GM21529 (cell line): ENCODE measurements around the gene PUS7.
"Not testable (repeated sequence)": the region's sequence is repeated elsewhere in the genome, so short reads cannot be mapped to it uniquely, and the experiment has no call there.

Experiments
- ATAC-seq: cut with Tn5 transposase; IDR thresholded peaks from one replicate; pipeline ENCODE4 v1.9.1; 2021; ENCODE audit not compliant: unreplicated experiment

PUS7 gene

DNA sequence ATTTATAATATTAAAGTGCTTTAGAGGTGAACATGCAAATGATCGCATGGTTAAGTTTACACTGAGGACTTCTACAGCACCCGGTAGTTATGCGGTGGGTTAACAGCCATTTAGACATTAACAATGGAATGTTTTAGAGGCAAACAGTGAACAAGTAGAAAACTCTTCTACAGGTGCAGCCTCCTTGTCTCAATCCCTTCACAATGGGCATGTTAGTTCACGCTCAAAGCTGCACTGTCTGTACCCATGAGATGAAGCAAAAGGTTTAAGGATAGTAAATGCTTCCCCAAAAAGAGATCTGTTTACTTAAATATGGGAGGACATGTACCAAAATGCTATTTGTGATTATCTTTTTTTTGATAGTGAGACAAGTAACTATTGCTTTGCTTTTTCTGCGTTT, 25.1 kb downstream of the PUS7 start:
- no peak for ATAC-seq

DNA sequence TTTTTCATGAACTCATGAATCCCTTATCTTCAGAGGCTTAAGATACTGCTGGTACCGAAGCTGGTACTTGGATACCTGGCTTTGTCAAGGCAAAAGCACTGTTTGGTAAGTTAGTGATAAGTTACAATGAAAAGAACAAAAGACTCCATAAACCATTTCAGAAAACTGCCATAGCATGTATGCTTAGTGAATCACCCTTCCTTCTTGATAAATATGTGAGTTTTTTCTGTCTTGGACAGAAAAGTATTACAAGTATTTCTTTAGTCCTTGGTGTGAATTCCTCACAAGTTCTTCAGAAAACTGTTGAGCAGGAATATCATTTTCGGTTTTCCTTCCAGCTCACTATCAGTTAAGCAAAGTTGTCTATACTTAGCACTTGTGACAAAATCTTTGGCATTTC, 25.6 kb downstream of the PUS7 start:
- ATAC-seq = no peak

DNA sequence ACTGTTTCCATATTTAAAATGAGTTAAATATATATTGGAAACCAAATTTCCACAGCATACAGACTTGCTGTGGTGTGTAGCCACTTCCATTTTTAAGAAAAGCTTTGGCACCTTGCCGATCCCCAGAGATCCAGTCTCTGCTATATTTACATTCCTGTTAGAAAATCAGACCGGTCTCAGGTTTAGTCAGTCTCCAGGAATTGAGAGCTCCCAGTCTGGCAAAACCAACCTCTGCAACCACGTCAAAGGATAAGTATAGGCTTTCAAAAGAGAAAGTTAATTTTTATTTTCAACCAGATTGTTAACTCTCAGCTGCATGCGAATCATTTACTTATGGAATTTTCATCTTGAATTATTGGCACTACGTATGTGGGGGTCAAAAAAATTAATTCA, 28.2 kb downstream of the PUS7 start:
- ATAC-seq = no peak

DNA sequence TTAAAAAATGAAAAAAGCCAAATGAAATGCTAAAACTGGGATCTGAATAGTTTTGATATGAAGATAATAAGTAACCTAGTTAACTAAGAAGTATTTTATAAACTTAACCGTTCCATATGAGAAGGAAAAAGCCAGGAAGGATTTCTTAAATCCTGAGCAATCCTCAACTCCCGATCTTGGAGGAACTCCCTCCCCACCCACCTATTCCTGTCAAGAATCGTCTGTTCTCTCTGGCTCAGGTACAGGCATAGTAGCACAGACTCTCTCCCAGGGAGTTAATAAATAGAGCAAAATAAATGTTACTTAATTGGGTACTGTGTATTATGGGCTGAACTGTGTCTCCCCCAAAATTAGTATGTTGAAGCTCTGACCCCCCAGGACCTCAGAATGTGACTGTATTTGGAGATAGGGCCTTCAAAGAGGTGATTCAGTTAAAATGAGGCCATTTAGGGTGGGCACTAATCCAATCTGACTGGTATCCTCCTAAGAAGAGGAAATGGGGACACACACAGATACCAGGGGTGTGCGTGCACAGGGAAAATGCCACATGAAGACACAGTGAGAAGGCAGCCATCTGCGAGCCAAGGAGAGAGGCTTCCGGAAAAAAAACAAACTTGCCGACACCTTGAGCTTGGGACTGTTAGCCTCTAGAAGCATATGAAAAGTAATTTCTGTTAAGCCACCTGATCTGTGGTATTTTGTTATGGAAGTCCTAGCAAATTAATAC, 28.7 kb downstream of the PUS7 start:
- ATAC-seq = no peak

DNA sequence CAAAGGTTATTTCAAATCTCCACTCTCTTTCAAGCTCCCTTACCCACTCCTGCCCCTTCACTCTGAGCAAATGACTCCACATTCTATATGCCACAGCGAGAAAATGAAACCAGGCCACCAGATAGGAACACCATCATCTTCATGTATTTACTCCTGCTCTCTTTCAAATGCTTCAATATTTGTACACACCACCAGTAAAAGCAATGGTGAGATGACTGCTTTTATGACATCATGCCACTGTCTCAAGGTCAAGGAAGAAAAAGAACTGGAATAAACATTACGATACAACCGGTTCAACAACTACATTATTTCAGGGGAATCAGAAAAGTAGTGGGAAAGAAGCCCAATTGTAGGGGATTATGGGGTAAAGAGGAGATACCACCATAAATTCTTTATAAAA, 32.7 kb downstream of the PUS7 start:
- no peak for ATAC-seq

DNA sequence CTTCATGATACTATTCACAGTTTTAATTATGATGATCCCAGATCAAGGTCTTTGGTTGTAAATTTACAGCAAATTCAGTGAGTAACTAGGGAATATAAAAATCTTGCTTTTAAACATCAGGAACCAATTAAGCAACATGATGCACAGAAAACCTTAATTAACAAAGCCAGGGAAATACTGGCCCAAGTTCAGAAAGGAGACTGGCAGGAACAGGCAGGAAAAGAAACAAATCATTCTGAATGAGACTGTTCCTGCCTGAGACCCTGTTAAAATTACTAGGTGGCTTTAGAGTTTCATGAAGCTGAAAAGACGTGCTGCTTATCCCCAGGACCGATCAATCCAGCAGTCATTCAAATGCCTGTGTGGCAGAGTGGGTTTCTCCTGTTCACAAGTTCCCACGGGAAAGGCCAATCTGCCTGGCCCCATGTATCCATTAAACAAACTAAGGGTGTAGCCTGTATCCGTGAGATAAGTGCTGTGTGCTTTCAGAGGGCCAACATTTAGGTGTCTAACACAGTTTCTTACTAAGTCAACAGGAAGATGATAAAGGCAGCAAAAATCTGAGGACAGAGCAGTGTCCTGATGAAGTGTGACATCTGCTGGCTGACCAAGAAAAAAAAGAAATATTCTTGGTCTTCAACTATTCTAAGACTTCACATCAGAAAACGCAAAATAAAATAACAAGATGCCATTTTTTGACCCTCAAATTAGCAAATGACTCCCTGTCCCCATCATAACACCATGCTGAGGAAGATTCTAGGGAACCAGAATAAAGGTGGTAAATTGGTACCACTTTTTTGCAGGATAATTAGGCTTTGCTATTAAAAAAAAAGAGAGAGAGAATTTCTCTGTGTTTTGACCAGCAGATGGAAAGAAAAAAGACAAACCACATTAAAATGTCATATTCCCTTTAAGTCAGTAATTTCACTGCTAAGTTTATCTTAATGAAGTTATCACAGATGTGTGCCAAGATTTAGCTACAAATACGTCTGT, 34.2 kb downstream of the PUS7 start:
- no peak for ATAC-seq

DNA sequence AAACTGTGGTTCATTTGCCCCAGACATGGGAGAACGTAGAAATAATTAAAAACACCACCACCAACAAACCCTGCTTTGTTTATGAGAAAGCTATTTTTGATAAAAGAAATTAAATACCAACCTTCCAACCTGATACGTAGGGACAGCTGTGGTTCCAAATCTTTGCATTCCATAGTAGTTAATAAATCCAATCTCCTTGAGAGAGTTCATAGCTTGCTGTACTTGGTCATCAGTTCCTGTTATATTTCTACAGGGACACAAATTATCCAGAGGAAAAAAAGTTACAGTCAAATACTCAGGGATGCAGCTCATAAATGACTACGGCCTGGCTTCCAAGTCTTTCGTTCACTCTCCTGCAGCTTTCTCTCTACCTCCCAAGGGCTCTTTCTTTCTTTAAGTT, 41.1 kb downstream of the PUS7 start:
- ATAC-seq = no peak

DNA sequence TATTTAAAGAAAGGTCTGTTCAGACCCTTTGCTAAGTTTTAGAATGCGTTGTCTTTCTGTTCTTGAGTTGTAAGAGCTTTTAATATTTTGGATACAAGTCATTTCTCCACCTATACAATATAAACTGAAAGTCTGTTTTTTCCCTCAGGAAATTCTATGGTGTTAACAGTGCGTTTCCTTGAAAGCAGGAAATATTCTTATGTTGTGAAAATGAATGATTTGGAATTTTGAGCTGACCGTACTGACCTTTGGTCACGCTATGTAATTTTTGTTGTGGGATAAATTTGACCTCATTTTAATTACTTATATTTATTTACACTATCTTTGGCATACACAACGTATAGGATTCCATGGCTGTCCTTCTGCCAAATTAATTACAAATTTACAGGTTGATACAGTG, 43.5 kb downstream of the PUS7 start:
- ATAC-seq = no peak

DNA sequence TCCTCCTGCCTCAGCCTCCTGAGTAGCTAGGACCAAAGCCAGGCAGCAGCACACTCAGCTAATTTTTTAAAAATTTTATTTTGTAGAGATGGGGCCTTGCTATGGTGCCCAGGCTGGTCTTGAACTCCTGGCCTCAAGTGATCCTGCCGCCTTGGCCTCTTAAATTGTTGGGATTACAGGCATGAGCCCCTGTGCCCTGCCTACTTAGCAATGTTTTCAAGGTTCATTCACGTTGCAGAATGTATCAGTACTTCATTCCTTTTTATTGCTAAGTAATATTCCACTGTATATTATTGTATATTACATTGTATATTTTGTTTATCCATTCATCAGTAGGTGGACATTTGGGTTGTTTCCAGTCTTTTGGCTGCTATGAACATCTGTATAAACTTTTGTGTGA, 44.2 kb downstream of the PUS7 start:
- ATAC-seq = no peak

DNA sequence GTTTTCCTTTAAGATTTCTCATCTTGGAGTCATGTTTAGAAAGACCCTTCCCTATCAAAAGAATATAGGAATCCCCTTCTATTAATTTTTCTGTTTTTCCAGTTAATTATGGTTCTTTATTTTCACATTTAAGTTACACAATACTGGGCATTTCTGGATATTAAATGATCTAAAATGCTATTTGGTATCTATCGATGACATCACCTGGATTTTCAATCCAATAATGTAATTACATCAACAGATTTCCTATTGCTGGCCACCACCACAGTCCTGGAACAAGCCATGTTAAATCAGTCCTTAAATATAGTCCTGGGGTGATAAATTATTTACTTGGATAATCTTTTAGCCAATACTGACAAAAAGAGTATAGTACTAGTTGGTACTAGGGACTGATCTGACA, 48.0 kb downstream of the PUS7 start:
- ATAC-seq = no peak

DNA sequence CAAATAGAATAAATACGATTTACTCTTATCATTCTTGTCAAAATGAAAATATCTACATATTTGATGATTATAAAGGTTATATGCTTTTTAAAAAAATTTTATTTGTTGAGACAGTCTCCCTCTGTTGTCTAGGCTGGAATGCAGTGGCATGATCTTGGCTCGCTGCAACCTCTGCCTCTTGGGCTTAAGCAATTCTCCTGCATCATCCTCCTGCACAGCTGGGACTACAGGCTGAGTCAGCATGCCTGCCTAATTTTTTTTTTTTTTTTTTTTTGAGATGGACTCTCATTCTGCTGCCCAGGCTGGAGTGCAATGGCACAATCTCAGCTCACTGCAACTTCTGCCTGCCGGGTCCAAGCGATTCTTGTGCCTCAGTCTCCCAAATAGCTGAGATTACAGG, 48.9 kb downstream of the PUS7 start:
- no peak for ATAC-seq

DNA sequence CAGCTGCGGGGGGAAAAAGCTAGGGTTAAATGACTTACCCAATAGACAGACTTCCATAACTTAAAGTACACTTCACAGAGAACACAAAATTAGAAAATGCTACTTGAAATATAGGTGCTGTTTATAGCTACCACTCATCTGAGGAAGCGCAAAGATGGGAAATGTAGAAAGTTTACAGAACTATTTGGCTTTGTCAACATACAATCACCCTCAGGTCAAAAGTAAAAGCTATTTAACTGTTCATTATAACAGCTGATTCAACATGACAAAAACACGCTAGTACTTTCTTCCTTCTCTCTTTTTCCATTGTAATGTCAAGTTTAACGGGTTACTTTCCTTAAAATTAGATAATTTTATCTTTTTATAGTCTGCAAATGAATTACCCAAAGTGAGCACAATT, 51.2 kb downstream of the PUS7 start:
- no peak for ATAC-seq

DNA sequence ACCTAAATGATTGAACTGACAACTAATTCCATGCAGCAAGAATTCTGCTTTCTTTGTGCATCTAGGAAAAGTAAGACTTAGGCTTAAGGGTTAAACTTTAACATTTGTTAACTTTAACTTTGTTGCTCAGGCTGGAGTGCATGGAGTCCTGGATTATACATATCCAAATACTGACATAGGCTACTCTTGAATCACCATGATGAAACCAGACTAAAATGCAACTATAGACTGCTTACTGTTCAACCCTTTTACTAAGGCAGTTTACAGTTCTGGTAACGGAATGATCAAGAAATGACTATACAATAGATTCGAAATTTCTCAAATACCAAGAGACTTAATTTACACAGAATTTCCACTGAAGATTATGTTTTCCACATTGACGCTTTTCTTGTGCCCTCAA, 52.0 kb downstream of the PUS7 start:
- ATAC-seq = no peak

DNA sequence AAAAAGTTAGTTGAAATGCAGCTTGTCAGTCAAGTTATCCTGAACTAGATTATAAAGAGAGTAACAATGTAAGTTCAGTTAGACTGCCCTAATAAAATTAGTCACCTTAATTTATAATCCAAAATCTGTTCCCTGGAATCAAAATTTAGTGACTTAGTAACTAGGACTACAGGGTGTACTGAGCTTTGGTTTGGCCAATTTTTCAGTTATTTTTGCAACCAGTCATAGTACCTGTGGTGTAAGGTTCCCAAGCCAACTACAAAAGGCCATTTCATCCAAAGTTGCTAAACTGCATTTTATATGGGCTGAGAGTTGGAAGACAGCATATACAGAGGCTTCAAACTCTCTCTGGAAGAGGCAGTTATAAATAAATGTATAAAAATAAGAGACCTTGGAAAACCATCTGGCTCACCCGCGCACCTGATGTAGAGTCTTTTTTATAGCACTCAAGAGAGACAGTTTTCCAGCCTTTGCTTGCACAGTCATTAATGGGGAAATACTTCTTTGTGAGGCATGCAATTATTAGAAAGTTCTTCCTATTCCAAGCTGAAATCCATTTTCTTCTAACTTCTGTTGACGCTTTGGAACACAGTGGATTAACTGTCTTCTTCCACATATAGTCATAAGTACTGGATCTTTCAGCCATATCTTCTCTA, 59.2 kb downstream of the PUS7 start:
- ATAC-seq = no peak

DNA sequence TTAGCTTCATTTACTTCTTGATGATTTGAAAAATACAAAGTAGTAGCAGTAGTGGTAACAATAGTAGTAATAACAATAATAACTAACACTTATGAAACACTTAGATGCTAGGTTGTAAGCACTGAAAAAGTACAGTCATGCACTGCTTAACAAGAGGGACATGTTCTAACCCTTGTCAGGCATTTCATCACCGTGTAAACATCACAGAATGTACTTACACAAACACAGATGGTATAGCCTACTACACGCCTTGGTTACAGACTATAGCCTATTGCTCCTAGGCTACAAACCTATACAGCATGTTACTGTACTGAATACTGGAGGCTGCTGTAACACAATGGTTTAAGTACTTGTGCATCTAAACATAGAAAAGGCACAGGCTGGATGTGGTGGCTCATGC, 60.6 kb downstream of the PUS7 start:
- no peak for ATAC-seq

DNA sequence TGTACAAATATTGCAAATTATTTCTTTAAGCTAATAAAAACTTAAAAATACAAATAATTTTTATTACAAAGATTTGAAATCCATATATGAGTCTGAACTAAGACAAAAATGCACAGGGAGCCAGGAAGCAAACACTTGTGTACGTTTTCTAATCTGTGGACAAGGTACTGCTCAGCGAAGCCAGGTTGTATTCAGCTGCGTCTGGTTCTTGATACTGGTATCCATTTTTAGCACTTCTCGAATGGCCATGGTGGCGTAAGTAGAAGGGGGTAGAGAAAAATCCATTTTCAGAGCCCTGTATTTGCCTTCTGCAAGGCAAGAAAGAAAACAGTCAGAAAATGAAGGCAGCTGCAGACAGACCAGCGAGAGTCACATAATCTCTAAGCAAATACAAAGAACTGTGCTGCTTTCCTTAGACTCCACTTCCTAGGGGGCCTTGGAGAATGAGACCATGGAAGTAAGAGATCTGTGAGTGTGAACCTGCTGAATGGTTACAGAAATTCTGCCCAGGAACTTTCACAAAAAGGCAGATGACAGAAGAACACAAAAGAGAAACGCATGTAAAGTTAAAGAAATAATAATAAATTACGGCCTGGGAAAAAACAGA, 64.3 kb downstream of the PUS7 start:
- ATAC-seq = no peak

DNA sequence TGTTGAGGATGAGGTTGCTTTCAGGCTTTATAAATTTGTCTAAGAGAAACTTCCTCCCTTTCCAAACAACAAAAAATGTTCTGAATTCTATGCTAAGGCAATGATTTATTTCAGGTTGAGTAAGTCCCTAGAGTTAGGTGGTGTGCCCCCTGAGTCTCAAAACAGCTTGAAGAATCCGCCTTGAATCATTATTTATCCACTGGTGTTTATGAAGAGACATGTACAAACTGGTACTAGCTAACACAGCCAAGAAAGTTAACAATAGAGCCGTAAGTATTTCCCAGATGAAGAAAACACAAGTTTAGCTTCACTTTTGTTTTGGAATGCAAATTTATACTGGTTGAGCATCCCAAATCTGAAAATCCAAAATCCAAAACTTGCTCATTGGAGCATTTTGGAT, 67.2 kb downstream of the PUS7 start:
- no peak for ATAC-seq

DNA sequence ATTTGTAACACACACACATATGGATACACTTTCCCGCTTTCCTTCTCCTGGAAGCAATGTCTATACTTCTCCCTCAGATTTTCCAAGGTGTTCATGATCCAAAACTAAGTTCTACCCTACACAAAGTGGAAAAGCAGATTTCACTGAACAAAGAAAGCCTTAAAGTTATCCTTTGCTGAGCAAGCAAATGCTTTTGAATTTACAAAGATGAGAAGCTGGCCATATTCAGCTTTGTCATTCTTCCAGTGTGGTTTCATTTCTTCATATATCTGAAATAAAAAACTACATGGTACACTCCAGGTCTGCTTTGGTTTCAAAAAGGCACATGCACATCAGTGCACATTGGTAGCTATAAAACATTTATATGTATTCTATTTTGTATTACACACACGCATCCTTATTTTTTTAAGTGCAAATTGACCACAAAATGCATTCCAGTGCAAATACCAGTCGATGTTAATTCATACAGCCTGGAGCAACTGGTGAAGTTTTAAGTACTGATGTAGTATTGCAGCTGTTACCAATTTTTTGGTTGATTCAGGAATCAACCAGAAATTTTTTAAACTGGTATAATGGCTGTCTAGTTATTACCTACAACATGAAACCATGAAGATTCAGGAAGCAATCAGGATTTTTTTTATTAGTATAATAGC, 67.8 kb downstream of the PUS7 start:
- ATAC-seq = no peak

DNA sequence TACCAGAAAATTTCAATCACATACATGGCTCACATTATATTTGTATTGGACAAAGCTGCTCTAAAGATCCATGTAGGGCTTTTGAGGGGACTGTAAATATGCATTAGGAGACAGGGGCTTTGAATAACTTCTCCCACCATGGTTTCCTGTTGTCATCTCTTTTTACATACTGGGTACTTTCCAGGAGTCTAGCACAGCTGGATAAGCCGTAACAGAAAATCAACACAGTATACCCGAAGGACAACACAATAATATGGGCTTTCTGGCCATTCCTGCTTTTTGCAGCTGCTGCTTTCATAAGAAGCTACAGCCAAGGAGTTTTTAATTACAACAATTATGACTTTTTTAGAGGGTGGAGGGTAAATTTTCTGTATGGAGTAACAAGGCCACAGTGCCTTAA, 70.0 kb downstream of the PUS7 start:
- no peak for ATAC-seq

DNA sequence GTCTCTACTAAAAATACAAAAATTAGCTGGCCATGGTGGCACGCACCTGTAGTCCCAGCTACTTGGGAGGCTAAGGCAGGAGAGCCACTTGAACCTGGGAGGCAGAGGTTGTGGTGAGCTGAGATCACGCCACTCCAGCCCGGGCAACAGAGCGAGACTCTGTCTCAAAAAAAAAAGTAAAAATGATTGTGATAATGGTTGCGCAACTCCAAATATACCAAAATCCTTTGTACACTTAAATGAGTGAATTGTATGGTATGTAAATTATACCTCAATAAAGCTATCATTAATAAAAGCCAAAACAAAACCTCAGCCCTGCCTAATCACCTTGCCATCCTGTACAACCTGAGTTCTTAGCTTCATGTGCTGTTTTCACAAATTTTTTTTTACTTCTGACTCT, 71.2 kb downstream of the PUS7 start:
- not testable (repeated sequence) for ATAC-seq
